Gastrocnemius medialis (tissue), 4 donors: Measurements from ENCODE around the gene WDR48.

Experiments used
- POLR2A ChIP-seq, 2 donors: fragments of 450-650 bp; IDR thresholded peaks; one replicate each; pipeline ENCODE4 v1.6.1; 2017; ENCODE audit warnings: antibody characterized with exemption in 2 of 2, mild to moderate bottlenecking in 2 of 2, moderate library complexity in 2 of 2
- TF ChIP-seq, protein P1 (sequence below), 5 experiments: fragments of 450-650 bp in 3 of 5; fragments of 200-600 bp in 2 of 5; sonication (generic) in 2 of 5; IDR thresholded peaks in 4 of 5; conservative IDR thresholded peaks in 1 of 5; 1 replicate in 4 of 5; 2 replicates in 1 of 5; pipeline ENCODE4 v1.5.1; 2016 to 2019; ENCODE audit warnings: antibody characterized with exemption in 5 of 5, mild to moderate bottlenecking in 3 of 5, moderate library complexity in 3 of 5

GRCh38 chr3:39115870-39116269, 64.1 kb downstream of the WDR48 start:
- TF ChIP-seq, protein P1, sequence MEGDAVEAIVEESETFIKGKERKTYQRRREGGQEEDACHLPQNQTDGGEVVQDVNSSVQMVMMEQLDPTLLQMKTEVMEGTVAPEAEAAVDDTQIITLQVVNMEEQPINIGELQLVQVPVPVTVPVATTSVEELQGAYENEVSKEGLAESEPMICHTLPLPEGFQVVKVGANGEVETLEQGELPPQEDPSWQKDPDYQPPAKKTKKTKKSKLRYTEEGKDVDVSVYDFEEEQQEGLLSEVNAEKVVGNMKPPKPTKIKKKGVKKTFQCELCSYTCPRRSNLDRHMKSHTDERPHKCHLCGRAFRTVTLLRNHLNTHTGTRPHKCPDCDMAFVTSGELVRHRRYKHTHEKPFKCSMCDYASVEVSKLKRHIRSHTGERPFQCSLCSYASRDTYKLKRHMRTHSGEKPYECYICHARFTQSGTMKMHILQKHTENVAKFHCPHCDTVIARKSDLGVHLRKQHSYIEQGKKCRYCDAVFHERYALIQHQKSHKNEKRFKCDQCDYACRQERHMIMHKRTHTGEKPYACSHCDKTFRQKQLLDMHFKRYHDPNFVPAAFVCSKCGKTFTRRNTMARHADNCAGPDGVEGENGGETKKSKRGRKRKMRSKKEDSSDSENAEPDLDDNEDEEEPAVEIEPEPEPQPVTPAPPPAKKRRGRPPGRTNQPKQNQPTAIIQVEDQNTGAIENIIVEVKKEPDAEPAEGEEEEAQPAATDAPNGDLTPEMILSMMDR (IDR thresholded peaks at IDR 0.05 in 4 of 5, conservative IDR thresholded peaks at IDR 0.05 in 1 of 5), result no peak
- TF ChIP-seq POLR2A (IDR thresholded peaks at IDR 0.05), result no peak
